H1 (cell line): ENCODE measurements around the gene MKKS. TPM values are rescaled to one million over a fixed set of nuclear protein-coding genes. Genes with fewer than 3 reads are reported as not detected.

Experiments
- CTCF ChIA-PET: fragments of 300-600 bp; sonication (Branson Sonifier 250); formaldehyde crosslinking; loops from one replicate; lab custom pipeline; 2021; ENCODE audit not compliant: partially characterized antibody; lab: Charles Lee
- POLR2A ChIA-PET: fragments of 300-600 bp; sonication (Branson Sonifier 250); formaldehyde crosslinking; loops from one replicate; lab custom pipeline; 2021; ENCODE audit warnings: inconsistent platforms; ENCODE audit not compliant: partially characterized antibody; lab: Charles Lee
- DNase-seq, 2 experiments: peaks; one replicate each; pipeline versions ENCODE4 v3.0.0 to v3.0.0-alpha.2; 2010 to 2022; ENCODE audit warnings: low spot score in 2 of 2, low read depth in 1 of 2, mixed read lengths in 1 of 2
- FAIRE-seq: peaks from 2 replicates; lab custom pipeline; 2011; peaks lifted over from hg19 to GRCh38; lab: Jason Lieb, UNC
- H2AFZ ChIP-seq: 2 replicates; pipeline ENCODE4 v1.8.1; 2012; ENCODE audit warnings: low read length, inconsistent platforms
- H2AK5ac ChIP-seq: 2 replicates; pipeline ENCODE4 v1.6.1; 2013; ENCODE audit warnings: low read depth, low read length
- H2BK120ac ChIP-seq: replicated peaks from 2 replicates; pipeline ENCODE3; 2013; ENCODE audit warnings: low read depth, low read length, inconsistent platforms
- H2BK12ac ChIP-seq: 2 replicates; pipeline ENCODE4 v1.6.1; 2013; ENCODE audit warnings: low read depth, low read length
- H2BK15ac ChIP-seq: 2 replicates; pipeline ENCODE4 v1.6.1; 2013; ENCODE audit warnings: low read length
- H2BK20ac ChIP-seq: 2 replicates; pipeline ENCODE4 v1.6.1; 2013; ENCODE audit warnings: low read length
- H2BK5ac ChIP-seq: 2 replicates; pipeline ENCODE4 v1.6.1; 2013; ENCODE audit warnings: low read depth, low read length
- H3K14ac ChIP-seq: 2 replicates; pipeline ENCODE4 v1.6.1; 2013; ENCODE audit warnings: inconsistent platforms; ENCODE audit not compliant: insufficient read length
- H3K18ac ChIP-seq: 2 replicates; pipeline ENCODE4 v1.6.1; 2013; ENCODE audit warnings: low read length; ENCODE audit errors: extremely low read depth
- H3K23ac ChIP-seq: 2 replicates; pipeline ENCODE4 v1.6.1; 2013; ENCODE audit warnings: inconsistent platforms; ENCODE audit not compliant: insufficient read length
- H3K23me2 ChIP-seq: 2 replicates; pipeline ENCODE4 v1.6.1; 2013; ENCODE audit warnings: low read depth, low read length
- H3K27ac ChIP-seq: 2 replicates; pipeline ENCODE4 v1.6.1; 2011; ENCODE audit warnings: low read depth, low read length, inconsistent platforms
- H3K27me3 ChIP-seq, 4 experiments: replicated peaks in 1 of 4; 1 replicate in 1 of 4; 2 replicates in 3 of 4; pipeline versions ENCODE4 v1.6.1 to v1.8.1; 2011 to 2013; ENCODE audit warnings: low read length in 3 of 4, mild to moderate bottlenecking in 3 of 4, inconsistent platforms in 2 of 4, mixed read lengths in 2 of 4, moderate library complexity in 1 of 4; ENCODE audit not compliant: control insufficient read depth in 3 of 4, insufficient read depth in 3 of 4; ENCODE audit errors: extremely low read depth in 1 of 4
- H3K36me3 ChIP-seq, 4 experiments: 2 replicates each; pipeline versions ENCODE4 v1.6.1 to v1.8.1; 2011 to 2013; ENCODE audit warnings: mild to moderate bottlenecking in 4 of 4, low read length in 3 of 4, moderate library complexity in 2 of 4, control low read depth in 1 of 4, inconsistent platforms in 1 of 4; ENCODE audit not compliant: insufficient read depth in 4 of 4, control insufficient read depth in 2 of 4
- H3K4ac ChIP-seq: replicated peaks from 2 replicates; pipeline ENCODE3; 2013; ENCODE audit warnings: low read length, low read depth, mixed read lengths, inconsistent platforms; ENCODE audit not compliant: insufficient read length
- H3K4me1 ChIP-seq, 4 experiments: replicated peaks in 1 of 4; 1 replicate in 1 of 4; 2 replicates in 3 of 4; pipeline versions ENCODE4 v1.6.1 to v1.8.1; 2011 to 2013; ENCODE audit warnings: low read length in 3 of 4, inconsistent platforms in 2 of 4, mixed read lengths in 1 of 4; ENCODE audit not compliant: insufficient read depth in 4 of 4, control insufficient read depth in 3 of 4
- H3K4me2 ChIP-seq, 2 experiments: 2 replicates each; pipeline versions ENCODE4 v1.6.1 to v1.8.1; 2011 to 2013; ENCODE audit warnings: low read depth in 2 of 2, low read length in 2 of 2, control low read depth in 1 of 2, inconsistent platforms in 1 of 2, mild to moderate bottlenecking in 1 of 2; ENCODE audit not compliant: insufficient read depth in 1 of 2
- H3K4me3 ChIP-seq, 4 experiments: fragments of 200-600, 300-600 bp in 1 of 4; sonication (generic), shearing (Covaris generic), sonication (Bioruptor Twin) in 1 of 4; 2 replicates each; pipeline versions ENCODE4 v1.5.1 to v1.8.1; 2011 to 2016; ENCODE audit warnings: low read length in 4 of 4, low read depth in 3 of 4, control low read depth in 2 of 4, inconsistent platforms in 2 of 4, mild to moderate bottlenecking in 2 of 4, mixed read lengths in 1 of 4, moderate library complexity in 1 of 4; ENCODE audit not compliant: insufficient read depth in 2 of 4; ENCODE audit errors: extremely low read depth in 1 of 4
- H3K56ac ChIP-seq: replicated peaks from 2 replicates; pipeline ENCODE3; 2013; ENCODE audit warnings: low read depth, mild to moderate bottlenecking, mixed read lengths, low read length, inconsistent platforms; ENCODE audit not compliant: insufficient read length
- H3K79me1 ChIP-seq: 2 replicates; pipeline ENCODE4 v1.6.1; 2013; ENCODE audit warnings: low read depth, low read length, control low read depth
- H3K79me2 ChIP-seq, 2 experiments: 2 replicates each; pipeline versions ENCODE4 v1.6.1 to v1.8.1; 2012 to 2013; ENCODE audit warnings: low read length in 2 of 2, mild to moderate bottlenecking in 2 of 2, inconsistent platforms in 1 of 2; ENCODE audit not compliant: insufficient read depth in 2 of 2, control insufficient read depth in 1 of 2
- H3K9ac ChIP-seq, 4 experiments: replicated peaks in 1 of 4; 1 replicate in 1 of 4; 2 replicates in 3 of 4; pipeline versions ENCODE4 v1.6.1 to v1.8.1; 2011 to 2013; ENCODE audit warnings: low read depth in 3 of 4, low read length in 3 of 4, control low read depth in 2 of 4, mild to moderate bottlenecking in 2 of 4, moderate library complexity in 2 of 4, inconsistent platforms in 1 of 4; ENCODE audit errors: extremely low read depth in 1 of 4
- H3K9me3 ChIP-seq, 2 experiments: 2 replicates each; pipeline versions ENCODE4 v1.6.1 to v1.8.1; 2012 to 2013; ENCODE audit warnings: mild to moderate bottlenecking in 2 of 2, moderate library complexity in 2 of 2, control low read depth in 1 of 2, inconsistent platforms in 1 of 2, low read depth in 1 of 2, low read length in 1 of 2, mixed read lengths in 1 of 2; ENCODE audit not compliant: insufficient read depth in 2 of 2
- H4K20me1 ChIP-seq, 2 experiments: replicated peaks in 1 of 2; 2 replicates each; pipeline versions ENCODE3 to v1.8.1; 2011 to 2013; ENCODE audit warnings: inconsistent platforms in 2 of 2, low read length in 2 of 2, mild to moderate bottlenecking in 1 of 2; ENCODE audit not compliant: insufficient read depth in 2 of 2, control insufficient read depth in 1 of 2
- H4K5ac ChIP-seq: 2 replicates; pipeline ENCODE4 v1.6.1; 2013; ENCODE audit warnings: low read length, low read depth, mixed read lengths, inconsistent platforms; ENCODE audit not compliant: insufficient read length
- H4K8ac ChIP-seq: 2 replicates; pipeline ENCODE4 v1.8.0; 2013; ENCODE audit warnings: mild to moderate bottlenecking, moderate library complexity, low read length, inconsistent platforms; ENCODE audit not compliant: insufficient read depth; ENCODE audit errors: extremely low read depth
- H4K91ac ChIP-seq: replicated peaks from 2 replicates; pipeline ENCODE3; 2013; ENCODE audit warnings: low read length, mixed read lengths, inconsistent platforms; ENCODE audit not compliant: insufficient read length
- ATF3 ChIP-seq: IDR thresholded peaks from 2 replicates; pipeline ENCODE4 v1.6.1; 2011; ENCODE audit warnings: low read depth, mild to moderate bottlenecking, low read length; ENCODE audit not compliant: insufficient read depth
- CTBP2 ChIP-seq: IDR thresholded peaks from 2 replicates; pipeline ENCODE4 v1.7.0; 2011; ENCODE audit warnings: borderline replicate concordance, mild to moderate bottlenecking, moderate library complexity, mixed read lengths, low read length; ENCODE audit not compliant: insufficient read depth, insufficient read length
- SAP30 ChIP-seq: fragments of 300-600 bp; sonication (generic); IDR thresholded peaks from 2 replicates; pipeline ENCODE4 v1.7.1; 2012; ENCODE audit warnings: low read length, moderate library complexity, mild to moderate bottlenecking, inconsistent platforms; ENCODE audit not compliant: insufficient read depth, insufficient replicate concordance
- SIN3A ChIP-seq, 2 experiments: IDR thresholded peaks in 1 of 2; conservative IDR thresholded peaks in 1 of 2; 2 replicates each; pipeline ENCODE4 v1.6.1; 2011 to 2012; ENCODE audit warnings: low read length in 2 of 2, improper control_type of control experiment in 1 of 2, low read depth in 1 of 2, mild to moderate bottlenecking in 1 of 2
- TEAD4 ChIP-seq: IDR thresholded peaks from 2 replicates; pipeline ENCODE4 v1.6.1; 2012; ENCODE audit warnings: low read depth, low read length, inconsistent platforms, mixed read lengths
- WGBS, 2 experiments: shearing (Covaris generic) in 1 of 2; methylation state at CpG; one replicate each; pipeline versions ENCODE4 v1.1.6 to v1.1.7; 2013 to 2015; ENCODE audit warnings: low lambda C conversion rate in 2 of 2, mixed read lengths in 2 of 2, inconsistent platforms in 1 of 2, low coverage in 1 of 2, missing lambda C conversion rate in 1 of 2; ENCODE audit not compliant: insufficient replicate concordance in 2 of 2, insufficient coverage in 1 of 2, insufficient read length in 1 of 2; ENCODE audit errors: extremely low coverage in 1 of 2, missing lambda C conversion rate in 1 of 2; 5-methylcytosine and 5-hydroxymethylcytosine counted together
- polyA plus RNA-seq, 7 experiments: library from polyadenylated mRNA; depleted of rRNA in 3 of 7; stranded (reverse) in 5 of 7; unstranded in 2 of 7; fragments of >200 nt in 5 of 7; fragments of 200-250 nt in 2 of 7; gene quantifications; 1 replicate in 5 of 7; 2 replicates in 1 of 7; 4 replicates in 1 of 7; pipeline versions ENCODE4 v1.2.1 to v1.2.3, GENCODE V29; 2011 to 2013; ENCODE audit warnings: missing spikeins in 2 of 7, mixed read lengths in 2 of 7
- total RNA-seq: library from RNA; stranded (reverse); fragmentation: NEBNext Ultra II Directional; extraction: Animal tissue kit (Norgen Biotek cat#: 25700); gene quantifications from 2 replicates; pipeline ENCODE4 v1.2.1, GENCODE V29; 2021

Gene MKKS
- total and polyA plus RNA-seq, 2 of the 8 experiments (the other 6 are each of a cell fraction or from before 2014, with no cell fraction given) = 15.9 to 24.8 TPM

GRCh38 chr20:10434832-10435812, 1.1 kb upstream of the MKKS start, which contains the start of gene SLX4IP:
SLX4IP (plus strand) TSS chr20:10435305; CDS start chr20:10458205, 22,900 bp downstream.
- Histone ChIP-seq H3K79me2 (peaks cover 0 to 56% of the 10 kb centered on the region in 2 experiments; a peak in 2 of 4 replicates), H3K4me1 (no peaks in the 10 kb centered on the region), H4K91ac (no peak within 1 kb of the TSS), H2BK15ac (no peak within 1 kb of the TSS), H2AK5ac (no peak within 1 kb of the TSS; the same call in 1 of the 2 replicates), H3K9me3 (no peaks in the 10 kb centered on the region), H2BK20ac (no peak within 1 kb of the TSS), H3K79me1 (peaks cover 8% of the 10 kb centered on the region; the same call in 1 of the 2 replicates), H3K4me2 (peak within 1 kb of the TSS; percentile 88 to 97), H2BK5ac (peak within 1 kb of the TSS; percentile 92; the same call in 1 of the 2 replicates), H3K4ac (no peak within 1 kb of the TSS), H3K36me3 (peaks cover 0 to 2% (median 0%) of the 10 kb centered on the region in 4 experiments; a peak in 1 of 8 replicates), H2AFZ (peak within 1 kb of the TSS; percentile 40; the same call in 1 of the 2 replicates), H4K20me1 (peaks cover 0 to under 1% of the 10 kb centered on the region in 2 experiments), H3K23ac (no peak within 1 kb of the TSS), H3K9ac (peak within 1 kb of the TSS; percentile 53 to 63 (median 62)), H3K27me3 (no peaks in the 10 kb centered on the region), H4K8ac (no peak within 1 kb of the TSS), H3K14ac (no peak within 1 kb of the TSS), H3K4me3 (peak within 1 kb of the TSS; percentile 57 to 88 (median 76)), H4K5ac (peak within 1 kb of the TSS; percentile 62), H3K56ac (no peak within 1 kb of the TSS), H2BK120ac (no peak within 1 kb of the TSS), H3K18ac (peak within 1 kb of the TSS; percentile 48; the same call in 1 of the 2 replicates), H3K27ac (peak within 1 kb of the TSS; percentile 72), H2BK12ac (no peak within 1 kb of the TSS), H3K23me2 (peaks cover 10% of the 10 kb centered on the region)
- DNase-seq (peak; percentile 83 to 85), FAIRE-seq (peak; percentile 50)
- ChIA-PET POLR2A (interaction anchor here (0.7 to 2.3 kb wide), 17 partner anchors 9 to 1008 kb away, joined by 3 to 10 read pairs (median 4); partner anchors contain the start of genes ANKEF1 and PAK5), CTCF (interaction anchor here (0.5 to 2.2 kb wide), 7 partner anchors 10 to 514 kb away, joined by 3 to 6 read pairs (median 3); no protein-coding TSS in a partner anchor)
- 2% methylated on average over 32 of the region's 32 CpGs; no CpG with 5 or more reads in 1 of the 2 experiments for WGBS, 2 experiments
- TF ChIP-seq TEAD4 (peak; percentile 23; the same call in 1 of the 2 replicates), ATF3 (no peak), SAP30 (peak; percentile 67), SIN3A (conservative IDR thresholded peaks at IDR 0.05 in 1 of 2, IDR thresholded peaks at IDR 0.05 in 1 of 2; ENCODE audit: low read depth in 1 of 2, low read length in 2 of 2) (peak in 1 of 2 experiments; percentile 27; a peak in 1 of 4 replicates), CTBP2 (peak; percentile 61)
